ENCODE results near the gene NR3C2.

Gene NR3C2

DNA sequence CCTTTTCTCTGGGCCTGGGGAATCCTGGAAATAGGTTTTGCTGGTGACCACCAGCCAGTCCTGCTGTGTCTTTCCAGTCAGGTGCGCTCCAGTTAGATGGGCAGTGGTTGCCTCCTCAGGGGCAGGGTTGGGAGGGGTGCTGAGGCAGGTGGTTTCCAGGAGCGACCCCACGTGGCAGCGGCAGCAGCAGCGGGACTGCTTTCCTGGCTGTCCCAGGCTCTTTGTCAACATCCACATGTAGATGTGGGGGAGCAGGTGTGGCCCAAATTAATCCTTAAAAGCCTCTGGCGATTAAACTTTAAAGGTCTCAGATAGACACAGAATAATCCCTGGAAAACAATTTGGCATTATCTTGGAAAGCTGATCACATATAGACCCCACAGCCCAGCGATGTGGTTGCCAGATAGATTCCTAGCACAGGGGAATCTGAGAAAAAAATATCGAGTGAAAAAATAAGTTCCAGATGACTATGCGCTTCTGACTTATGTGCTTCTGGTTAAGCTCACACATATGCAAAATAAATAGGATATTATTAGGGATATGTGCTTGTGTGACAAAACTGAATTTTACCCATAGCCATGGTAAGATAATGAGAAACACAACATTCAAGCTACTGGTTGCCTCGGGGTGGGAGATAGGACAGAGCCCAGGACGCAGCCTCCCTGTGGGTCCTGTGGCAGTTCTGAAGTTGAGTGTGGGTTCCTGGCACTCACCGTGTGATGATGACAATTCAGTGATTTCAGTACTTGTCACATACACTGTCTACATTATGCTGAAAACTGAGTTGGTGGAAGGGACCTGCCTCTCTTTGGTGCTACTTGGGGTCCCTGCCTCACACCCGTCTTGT lies 373.9 kb downstream of the NR3C2 start:
- no peak for DNase-seq

DNA sequence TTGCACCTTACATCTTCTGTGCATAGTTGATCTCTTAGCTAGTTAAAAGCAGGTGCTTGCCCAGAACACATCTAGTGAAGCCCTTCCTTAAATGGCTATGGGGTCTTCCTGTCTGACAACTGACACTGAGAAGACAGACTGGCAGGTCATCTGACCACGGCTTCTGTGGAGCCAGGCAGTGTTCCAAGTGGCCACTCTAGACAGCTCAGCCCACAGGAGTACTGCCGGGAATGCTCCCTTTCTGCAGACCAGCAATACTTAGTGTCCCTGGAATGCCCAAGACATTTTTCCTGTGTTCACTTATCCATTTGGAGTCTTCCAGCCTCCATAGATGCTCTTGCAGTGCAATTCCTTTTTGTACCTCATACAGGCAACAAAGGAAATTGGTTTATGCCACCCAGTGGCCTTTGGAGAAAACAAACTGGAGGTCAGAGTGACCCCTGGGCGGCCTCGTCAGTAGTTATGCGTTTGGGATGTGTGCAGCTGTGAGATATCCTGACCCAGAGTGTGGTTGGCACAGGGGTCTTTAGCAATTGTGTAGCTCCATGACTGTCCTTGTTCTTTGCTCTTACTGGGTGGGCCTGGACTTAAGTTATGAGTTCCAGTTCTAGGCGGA lies 374.8 kb downstream of the NR3C2 start:
- no peak for DNase-seq

DNA sequence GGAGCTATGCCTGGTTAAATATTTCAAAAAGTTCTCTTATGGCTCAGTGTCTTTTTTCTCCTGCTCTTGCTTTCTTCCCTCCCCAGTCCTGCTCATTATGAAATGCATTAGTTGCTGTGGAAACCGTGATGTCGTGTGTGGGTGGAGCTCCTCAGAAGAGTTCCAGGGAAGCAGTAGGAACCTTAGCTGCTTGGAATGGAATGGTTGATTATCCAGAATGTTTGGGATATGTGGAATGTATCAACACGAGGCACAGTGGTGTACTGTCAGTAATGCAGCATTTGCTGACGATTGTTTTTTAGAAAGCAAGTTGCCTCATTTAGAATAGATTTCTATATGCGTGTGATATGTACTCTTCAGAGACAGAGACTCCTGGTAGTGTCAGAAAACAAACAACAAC lies 377.1 kb downstream of the NR3C2 start:
- DNase-seq, result no peak

DNA sequence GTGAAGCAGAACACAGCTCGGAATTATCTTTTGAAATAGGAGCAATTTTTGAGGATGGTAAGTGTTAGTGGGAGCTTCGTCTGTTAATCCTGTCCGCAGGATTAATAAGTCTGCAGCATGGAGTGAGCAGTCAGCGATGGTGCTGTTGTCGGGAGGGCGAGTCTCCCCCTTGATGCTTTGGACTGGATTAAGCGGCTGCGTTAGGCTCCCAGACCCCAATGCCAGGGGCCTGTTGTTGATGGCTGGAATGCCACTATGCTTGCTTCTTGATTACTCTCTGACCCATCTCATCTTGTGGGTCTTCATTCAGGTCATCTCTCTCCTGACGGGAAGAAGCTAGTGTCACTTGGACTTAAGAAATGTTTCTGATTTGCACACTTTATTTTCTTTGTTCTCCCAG lies 377.8 kb downstream of the NR3C2 start:
- DNase-seq, result no peak

DNA sequence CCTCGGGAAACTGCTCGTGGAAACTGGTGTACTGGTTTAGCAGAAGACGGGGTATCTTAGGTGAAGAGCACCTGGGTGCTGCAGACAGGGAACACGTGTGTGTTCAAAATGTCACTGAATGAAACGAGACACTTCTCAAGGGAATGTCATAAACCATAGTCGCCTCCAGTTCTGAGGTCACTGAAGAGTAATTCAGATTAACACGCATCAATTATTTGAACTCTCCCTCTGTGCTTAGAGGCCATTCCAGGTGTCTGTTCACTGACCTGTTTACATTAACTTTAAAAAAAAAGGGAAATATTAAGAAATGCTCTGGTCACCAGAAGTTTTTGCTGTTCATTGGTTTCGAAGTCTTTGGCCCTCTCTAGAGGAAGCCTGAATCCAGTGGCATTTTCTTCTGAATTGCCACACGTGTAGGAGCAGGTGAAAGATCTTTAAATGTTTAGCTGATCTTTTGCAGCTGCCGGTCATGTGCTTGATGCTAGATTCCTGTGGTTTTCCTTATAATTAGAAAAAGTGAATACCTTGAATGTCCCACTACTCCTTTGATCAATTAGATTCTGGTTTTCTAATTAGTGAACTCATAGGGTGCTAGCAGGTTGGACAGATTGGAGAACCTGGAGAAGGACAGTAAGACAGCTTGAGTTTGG lies 379.8 kb downstream of the NR3C2 start:
- DNase-seq, result no peak

DNA sequence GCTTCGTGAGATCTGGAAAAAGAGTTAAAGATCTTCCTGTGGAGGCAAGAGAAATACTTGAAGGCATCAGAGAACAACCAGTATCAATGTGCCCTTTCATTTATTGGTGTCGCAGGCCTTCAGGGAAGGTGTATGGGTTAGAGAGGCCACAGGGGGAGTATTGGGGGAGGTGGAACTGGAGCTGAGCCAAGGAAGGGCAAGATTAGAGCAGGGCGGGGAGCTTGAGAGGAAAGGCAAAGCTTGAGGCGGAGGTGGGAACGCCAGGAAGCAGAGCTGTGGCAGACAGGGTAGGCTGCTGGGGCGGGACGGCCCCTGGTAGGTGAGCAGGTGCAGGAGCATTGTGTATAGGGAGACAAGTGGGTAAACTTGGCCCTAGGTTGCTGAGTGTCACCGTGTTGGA lies 380.4 kb downstream of the NR3C2 start:
- no peak for DNase-seq

DNA sequence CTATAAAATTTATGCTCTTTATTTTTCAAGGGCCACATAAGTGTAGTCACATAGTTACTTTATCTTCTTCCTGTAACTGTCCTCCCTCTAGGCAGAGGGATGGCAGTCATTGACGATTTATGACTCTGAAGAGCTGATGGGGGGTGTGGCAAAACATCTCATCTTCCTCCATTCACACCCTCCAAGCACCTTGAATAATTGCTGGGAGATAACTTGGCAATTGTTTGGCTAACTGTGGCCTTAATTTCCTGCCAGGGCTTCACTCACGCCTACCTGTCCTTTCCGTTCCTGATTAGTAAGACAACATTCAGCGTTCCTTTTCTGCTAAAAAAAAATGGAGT lies 381.1 kb downstream of the NR3C2 start:
- DNase-seq, result no peak

DNA sequence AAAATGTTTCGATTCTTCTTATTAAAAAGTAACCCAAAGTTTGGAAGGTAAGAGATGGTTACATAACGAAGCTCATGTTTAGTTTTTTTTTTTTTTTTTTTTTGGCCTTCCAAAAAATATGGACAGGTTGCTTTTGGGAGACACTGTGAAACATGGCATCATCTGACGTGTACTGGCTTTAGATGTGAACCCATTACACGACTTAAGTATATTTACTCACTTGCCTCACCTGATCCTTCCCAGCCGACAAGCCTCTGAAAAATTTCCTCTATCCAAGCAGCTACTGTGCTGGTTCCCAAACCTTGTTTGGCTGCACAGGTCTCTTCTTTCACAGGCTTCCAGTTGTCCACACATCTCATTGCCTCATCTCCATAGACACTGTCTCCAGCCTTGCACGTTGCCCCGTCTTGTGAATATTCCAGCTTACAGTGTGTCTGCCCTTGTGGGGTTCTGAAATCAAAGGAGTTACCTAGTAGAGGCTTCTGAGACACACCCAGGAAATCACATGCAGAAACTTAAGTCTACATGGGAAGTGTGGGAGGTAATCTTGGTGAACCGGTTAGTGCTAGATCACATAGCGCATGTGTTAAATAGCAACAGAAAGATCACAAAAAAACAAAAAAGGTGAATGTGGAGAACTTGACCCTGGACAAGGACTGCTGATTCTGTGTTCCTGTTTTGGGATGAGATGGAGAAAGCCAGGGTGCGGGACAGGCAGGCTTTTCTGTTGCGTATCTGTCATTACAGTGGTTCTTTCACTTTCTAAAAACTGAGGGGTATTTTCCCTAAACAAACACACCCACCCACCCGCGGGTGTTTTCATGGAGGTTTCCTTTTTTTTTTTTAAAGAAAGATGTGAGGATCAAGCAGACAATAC lies 381.7 kb downstream of the NR3C2 start:
- no peak for DNase-seq

DNA sequence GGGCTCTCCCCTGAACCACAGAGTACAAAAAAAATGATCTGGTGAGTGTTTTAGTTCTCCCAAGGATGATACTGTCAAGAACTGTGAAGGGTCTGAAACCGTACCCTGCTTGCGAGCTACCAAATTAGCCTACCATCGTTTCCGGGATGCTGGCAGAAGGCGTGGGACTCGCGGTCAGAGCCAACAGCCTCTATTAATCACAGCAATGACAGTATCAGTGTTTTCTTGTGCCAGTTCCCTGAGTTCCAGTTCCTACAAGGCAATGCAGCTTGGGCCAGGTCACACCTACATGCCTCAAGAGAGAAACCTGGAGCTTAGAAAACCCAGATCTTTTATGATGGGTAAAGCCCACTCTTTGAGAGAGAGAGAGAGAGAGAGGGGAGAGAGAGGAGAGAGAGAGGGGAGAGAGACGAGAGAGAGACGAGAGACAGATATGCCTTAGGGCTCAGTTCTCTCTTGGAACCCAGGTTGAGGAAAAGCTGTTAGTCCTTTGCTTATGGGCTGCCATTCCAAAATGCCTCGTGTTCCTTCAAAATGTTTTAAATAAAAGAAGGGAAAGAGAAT lies 382.5 kb downstream of the NR3C2 start:
- DNase-seq, result no peak

DNA sequence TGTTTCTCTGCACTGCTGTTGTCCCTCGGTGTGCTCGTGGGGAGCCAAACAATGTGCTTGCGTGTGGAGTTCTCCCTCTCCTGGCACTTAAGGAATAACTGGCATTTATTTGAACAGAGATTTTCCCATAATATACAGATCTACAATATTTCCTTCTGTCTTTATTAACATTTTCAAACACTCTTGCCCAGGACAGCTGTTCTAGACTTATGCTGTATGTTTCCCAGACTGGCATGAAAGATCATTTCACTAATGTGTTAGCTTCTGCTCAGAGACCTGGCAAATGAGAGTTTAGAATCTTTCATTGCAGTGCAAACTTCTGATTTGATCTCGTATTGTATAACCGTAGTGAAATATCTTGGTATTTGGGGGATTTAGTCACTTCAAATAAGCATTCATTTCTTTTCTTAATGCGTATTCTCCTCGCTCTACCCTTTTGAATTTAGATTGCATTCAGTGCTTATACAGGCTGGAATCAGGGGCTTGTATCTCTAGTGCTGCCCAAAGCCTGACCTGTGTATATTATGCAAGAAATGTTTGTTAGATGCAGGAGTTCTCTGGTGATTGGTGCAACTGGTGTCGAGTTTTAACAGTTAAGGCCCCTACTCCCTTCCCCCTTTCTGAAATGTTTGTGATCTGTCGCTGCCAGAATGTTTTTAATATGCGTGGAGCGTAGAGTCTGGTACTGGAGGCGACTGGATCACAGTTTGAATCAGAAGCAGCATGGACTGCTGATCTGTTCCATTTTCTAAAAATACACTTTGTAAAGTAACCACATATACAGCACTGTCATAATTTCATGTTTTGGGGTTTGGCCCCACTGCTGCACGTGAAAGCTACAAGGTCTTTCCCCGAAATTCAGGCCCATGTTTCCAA lies 384.0 kb downstream of the NR3C2 start:
- no peak for DNase-seq

DNA sequence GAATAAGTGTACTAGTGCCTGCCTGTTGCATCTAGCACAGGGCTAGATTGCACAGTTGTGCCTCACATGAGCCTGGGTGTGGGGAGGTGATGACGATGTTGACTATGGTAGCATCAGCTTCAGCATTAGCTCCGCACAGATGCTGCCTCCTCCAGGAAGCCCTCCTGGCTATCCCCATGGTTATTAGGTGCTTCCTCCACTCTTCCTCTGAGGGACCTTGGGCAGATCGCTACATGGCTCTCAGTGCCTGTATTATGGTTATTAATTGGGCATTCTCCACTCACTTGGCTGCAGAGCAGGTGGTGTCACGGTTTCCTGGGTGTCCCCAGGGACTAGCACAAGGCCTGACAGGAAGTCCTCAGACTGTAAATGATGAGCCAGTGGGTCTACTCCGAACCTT lies 384.7 kb downstream of the NR3C2 start:
- no peak for DNase-seq

DNA sequence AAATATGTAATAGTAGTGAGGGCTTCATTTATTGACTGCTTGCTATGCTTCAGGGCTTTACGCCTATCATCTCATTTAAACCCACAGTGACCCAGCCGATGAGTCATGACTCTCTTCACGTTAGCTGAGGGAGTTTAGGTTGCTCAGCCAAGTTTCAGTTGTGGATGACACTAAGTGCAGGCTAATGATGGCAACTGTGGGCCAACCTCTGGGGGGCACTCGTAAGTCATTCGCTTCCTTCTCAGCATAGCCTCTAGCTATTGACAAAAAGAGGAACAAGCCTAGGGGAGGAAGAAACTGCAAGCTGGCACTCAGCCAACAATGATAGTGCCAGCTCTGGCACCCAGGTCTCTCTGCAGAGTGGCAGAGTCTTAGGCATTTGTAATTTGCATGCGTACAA lies 385.3 kb downstream of the NR3C2 start:
- DNase-seq, result peak; percentile 66

DNA sequence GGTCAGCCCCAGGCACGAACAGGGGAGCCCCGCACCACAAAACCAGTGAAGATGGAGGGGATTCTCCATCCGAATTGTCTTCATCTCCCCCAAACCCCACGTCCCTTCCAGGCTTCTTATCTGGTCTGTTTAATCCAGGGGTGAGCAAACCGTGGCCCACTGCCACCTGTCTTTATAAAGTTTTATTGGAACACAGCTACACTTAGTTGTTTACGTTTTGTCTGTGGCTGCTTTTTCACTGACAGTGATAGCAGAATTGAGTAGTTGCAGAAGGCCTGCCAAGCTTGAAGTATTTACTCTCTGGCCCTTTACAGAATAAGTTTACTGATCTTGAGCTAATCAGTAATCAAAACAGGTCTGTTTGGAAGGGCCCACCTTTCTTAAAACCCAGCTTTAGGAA lies 386.4 kb downstream of the NR3C2 start:
- DNase-seq, result no peak

DNA sequence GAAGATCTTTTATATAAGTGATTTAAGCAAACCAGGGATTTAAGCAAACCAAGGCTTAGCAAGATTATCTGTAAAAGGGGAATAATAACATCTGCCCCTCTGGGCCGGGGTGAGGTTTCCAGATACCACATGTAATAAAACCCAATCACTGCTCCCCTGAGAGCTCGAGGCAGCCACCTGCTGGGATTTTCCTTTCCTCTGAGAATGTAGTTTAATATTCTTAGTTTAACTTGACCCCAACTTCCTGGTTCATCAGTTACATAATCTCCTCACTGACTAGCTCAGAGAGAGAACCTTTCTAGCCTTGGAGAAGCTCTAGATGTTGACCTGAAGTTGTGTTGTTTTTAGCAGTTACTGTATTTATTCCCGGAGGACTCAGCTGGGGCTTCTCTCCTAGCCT lies 387.9 kb downstream of the NR3C2 start:
- no peak for DNase-seq

DNA sequence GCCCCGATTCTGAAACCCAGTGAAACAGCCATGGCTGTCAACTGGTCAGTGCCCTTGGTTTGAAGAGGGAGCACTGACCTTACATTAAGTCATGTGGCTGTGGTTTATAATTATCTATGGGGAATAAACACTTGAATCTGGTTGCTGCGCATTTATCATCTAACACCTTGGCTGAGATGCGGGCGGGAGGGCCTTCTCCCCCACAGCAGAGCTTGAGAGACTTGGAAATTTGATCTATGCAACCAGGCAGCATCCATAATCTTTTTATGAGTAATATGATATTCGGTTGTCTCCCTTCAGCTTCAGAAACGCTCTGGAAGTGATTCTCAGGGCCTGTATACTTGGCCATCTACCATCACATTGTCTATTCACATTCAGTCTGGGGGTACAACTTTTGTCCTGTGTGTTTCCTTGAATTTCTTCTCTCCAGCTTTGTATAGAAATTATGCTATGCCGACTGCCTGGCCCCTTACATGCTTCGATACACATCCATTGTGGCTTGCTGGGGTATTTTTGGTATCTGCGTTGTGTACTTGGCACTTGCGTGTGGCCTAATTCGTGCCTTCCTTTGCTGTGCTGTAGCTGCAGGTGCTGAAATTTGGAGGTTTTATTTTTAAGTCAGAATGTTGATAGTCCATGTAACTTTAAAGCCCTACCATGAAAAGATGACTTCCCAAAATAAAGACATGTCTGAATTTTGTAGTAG lies 388.8 kb downstream of the NR3C2 start:
- DNase-seq, result no peak

DNA sequence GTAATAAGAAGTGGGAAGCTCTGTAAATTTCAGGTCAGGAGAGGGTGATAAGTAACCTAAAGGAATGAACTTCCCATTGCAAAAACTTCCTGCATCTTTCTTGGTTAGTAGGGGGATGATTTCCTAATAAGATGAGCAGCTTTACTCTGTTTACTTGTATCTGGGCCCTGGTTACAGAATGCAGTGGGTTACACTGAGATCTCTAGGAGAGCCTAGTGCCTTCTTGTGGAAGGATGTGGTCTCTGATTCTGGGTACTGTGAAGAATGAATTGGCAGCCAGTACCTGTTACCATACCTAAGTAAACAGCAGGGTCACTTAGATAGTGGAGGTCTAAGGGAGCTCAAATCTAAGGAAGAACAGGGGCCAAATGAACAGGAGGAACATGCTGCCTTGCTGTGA lies 389.8 kb downstream of the NR3C2 start:
- no peak for DNase-seq

DNA sequence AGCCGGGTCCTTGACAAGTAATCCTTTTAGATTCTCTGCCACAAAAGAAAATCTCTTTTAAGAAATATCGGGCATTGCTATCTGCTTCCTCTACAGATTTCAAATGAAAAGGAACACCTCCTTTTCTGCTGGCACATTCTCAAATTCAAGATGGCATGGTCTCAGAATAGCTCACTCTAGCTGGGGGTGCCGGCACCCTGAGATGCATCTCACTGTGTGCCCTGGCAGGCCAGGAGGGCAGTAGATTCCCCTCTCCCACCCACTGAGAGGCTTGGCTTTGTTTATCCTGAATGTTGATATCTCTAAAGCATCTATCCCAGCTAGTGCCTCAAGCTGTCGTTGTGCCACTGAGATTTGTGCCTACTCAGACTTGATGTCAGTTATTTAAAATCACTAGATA lies 390.8 kb downstream of the NR3C2 start:
- DNase-seq, result no peak

DNA sequence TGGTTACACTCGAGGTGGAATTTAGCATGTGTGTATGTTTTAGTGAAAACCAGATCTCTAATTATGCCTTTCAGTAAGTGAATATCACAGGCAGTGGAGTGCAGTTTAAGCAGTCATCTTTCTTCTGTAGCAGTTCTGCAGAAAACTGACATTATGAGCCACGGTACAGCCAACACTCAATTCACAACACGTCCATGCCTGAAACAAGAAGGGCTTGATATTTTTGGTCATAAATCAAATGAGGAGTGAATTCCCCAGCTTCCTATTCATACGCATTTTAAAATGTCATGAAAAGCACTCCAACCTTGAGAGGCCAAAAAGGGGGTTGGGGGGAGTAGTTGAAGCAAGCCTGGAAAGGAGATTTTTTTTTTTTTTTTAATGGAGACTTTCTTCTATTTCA lies 393.6 kb downstream of the NR3C2 start:
- no peak for DNase-seq

DNA sequence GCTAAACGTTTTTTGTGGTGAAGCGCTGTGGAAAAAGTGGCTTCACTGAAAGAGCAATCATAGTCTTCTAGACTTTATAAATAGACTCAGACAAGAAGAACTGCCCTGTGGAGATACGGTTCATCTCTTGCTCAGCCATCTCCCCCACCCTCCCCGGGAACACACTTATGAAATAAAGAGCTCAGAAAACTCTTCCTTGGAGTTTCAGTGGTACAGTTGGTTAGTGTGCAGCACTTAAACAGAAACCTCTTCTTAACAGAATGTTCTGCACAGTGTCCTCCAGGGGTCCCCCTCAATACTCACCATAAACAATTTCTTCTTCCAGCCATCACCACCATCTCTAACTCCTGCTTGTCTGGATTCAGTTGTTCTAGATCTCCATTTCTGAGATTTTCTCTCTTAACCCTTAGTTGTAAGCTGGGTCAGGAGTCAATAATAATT lies 397.3 kb downstream of the NR3C2 start:
- no peak for DNase-seq

DNA sequence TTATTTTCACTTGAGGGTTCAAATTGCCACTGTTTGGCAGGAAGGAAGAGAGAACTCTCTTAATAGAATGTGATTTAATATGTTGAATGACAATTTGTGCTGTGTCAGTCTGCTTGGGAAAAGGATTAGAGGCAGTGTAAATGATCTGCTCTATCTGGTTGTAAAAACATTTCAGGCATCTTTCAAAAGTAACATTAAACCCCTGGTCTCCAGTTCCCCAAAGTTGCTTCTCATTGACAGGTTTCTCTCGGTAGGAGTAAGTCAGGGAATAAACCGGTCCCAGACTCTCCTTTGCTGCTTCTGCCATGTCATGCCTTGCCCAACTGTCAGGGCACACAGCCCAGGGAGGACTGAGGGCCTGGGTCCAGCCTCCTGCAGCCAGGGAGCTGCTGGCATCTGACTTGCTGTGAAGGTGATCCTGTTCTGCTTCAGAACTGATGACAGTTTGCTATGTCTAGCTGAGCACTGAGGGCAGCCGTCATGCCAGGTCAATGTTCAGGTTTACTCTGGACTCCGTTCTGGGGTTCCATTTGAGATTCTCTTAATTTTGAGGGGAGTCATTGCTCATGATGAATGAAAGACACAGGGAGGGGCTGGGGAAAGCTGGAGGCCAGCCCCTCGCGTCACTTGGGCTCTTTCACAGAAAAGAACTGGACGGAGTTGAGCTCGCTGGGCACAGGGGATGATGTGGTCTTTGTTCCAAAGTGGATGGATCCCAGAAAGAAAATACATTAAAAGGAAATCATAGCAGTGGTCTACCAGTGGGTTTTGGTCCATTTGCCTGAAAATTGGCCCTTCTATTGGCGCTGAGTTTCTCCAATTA lies 397.9 kb downstream of the NR3C2 start:
- no peak for DNase-seq
